Fibroblast of skin of left quadriceps (primary cell): ENCODE measurements around the gene TNFSF11.
"Not testable (repeated sequence)": the region's sequence is repeated elsewhere in the genome, so short reads cannot be mapped to it uniquely, and the experiment has no call there.

Experiments
- DNase-seq, 2 experiments: peaks; one replicate each; pipeline ENCODE4 v3.0.0-alpha.2; 2013; ENCODE audit warnings: low read depth in 2 of 2

The TNFSF11 gene, protein sequence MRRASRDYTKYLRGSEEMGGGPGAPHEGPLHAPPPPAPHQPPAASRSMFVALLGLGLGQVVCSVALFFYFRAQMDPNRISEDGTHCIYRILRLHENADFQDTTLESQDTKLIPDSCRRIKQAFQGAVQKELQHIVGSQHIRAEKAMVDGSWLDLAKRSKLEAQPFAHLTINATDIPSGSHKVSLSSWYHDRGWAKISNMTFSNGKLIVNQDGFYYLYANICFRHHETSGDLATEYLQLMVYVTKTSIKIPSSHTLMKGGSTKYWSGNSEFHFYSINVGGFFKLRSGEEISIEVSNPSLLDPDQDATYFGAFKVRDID

DNA sequence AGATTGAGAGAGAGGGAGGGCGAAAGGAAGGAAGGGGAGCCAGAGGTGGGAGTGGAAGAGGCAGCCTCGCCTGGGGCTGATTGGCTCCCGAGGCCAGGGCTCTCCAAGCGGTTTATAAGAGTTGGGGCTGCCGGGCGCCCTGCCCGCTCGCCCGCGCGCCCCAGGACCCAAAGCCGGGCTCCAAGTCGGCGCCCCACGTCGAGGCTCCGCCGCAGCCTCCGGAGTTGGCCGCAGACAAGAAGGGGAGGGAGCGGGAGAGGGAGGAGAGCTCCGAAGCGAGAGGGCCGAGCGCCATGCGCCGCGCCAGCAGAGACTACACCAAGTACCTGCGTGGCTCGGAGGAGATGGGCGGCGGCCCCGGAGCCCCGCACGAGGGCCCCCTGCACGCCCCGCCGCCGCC lies at the start of gene TNFSF11:
Gene TNFSF11 (plus strand): TSS at position 142 of the 400 bp plus-strand sequence. CDS start 152 bp downstream, at position 294.
- no peak for DNase-seq

DNA sequence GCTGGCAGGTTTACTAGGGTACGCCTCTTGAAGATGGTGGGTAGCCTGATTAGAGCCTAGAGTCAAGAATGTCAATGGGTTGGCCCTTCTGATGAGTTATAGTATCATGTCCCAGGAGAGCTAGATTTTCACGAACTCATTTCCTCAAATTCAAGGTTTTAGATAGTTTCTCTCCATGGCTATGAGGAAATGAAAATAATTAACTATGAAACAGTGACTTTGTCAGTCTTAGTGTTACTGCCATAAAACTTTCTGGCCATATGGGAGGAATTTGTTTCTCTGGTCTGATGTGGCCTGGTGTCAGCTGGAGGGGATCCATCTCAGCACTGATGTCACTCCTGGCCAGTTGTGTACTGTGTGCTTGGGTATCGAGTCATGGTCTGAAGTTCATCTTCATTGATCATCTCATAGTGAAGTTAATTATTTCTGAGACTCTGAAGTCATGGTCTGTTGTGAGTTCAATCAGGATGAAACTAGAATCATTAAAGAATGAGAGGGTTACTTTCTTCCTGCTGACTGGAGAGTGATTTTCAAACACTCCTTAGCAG lies 49.4 kb upstream of the TNFSF11 start:
- no peak for DNase-seq

DNA sequence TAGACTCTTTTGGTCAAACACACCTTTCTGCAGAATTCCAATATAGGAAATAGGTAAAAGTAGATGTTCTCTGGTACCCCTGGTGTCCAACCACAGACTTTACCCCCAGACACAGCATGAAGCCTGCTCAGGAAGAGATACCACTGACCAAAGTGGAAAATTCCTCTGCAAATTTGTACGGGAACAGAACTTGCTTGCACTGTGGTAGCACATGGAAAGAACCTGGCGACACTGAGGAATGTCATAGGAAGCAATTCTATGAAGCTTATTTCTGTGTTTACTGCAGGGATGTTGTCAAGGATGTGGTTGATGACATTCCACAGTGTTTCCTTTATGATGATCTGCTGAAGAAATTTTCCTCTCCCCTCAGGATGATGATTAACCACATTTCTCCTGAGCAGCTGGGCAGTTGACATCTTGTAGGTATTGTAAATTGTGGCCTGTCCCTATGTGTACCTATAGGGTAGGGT lies 48.9 kb upstream of the TNFSF11 start:
- peak; percentile 16 to 23 for DNase-seq

DNA sequence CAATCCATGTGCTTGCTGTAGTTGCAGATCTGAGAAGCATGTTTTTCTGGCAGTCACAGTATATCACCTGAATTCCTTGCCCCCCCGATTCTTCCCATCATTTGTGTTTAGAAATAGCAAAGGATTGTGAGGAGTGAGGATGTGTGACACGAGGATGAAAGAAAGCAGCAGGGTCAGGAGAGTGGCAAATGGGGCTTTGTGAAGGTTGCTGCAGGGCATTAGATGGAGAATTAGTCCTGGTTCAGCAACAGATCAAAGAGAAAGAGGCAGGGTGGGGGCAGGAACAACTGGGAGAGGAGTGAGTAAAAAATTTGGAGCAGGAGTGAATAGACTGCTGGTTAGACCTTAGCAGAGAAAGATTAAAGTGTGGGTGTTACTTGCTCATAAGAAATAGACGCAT lies 47.7 kb upstream of the TNFSF11 start:
- DNase-seq = no peak

DNA sequence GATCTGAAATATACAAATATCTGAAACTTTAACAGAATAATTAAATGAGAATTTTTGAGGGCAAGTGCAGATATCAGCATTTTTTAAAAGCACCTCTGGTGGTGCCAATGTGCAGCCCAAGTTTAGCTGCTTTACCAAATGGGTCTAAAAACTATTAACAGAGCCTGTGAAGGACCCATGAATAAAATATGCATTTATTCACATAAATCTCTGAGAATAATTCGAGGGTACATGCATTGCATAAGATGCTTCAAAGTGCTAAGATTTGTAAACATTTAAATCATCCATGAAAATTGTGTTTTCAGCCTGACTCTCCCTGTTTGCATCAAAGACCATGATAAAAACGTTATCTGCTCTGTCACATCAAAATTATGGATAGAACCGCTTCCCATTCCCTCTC lies 47.1 kb upstream of the TNFSF11 start:
- no peak for DNase-seq

DNA sequence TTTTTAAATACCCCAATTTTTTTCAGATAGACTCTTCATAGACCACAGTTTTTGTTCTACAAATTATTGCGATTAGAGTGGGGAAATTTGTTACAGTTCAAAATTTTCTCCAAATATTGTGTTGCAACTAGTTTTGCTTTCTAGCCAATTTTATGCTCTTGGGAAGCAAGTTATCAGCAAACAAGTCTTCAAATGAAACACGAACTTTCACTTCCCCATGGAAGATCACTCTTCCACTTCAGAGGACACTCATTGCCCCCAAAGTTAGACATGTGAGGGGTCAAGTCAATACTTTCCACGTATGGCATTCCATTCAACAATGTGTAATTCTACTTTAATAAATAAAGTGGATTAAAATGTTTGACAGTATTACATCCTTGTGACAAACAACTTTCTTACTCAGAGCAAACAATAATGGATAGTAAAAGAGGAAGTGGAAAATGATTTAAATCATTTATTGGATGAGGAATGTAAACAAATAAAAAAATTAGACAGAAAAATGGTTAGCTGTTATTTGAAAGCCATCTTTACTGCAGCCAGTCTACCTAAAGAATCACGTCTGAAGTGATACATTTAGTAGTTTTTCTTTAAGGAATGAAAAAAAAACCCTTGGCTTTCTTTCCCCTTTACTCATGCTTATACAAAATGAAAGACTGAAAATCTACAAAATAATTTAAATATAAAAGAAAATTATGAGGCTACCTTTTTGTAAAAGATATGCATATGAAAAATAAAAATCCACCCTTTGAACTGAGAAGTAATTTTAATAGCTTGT lies 41.2 kb upstream of the TNFSF11 start:
- DNase-seq = no peak

DNA sequence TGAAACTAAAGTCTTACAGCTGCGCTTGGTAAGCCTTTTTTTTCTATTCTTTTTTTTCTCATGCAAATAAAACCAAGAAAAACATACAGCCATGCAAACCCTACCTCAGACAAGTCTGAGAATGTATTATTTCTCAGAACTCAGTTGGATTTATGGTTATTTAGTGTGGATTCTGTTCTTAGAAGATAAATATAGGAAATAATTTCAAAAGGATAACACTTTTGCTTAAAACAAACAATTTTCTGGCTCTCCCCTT lies 40.7 kb upstream of the TNFSF11 start:
- no peak for DNase-seq

DNA sequence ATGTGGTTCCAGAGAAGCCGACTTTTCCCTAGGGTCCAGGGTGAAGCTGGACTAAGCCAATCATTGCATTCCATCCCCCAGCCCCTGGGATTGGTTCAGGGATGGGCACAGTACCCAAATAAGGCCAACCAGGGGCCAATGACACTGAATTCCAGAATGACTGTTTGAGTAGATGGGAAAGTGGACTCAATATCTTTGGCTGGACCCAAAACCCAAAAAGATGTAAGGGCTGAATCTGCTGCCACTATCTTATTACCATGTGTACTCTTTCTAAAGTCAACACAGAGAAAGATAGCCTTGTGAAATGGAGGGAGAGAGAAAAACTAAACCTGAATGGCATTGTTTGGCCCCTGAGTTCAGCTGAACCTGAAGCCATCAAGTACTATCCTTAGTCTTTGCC lies 39.2 kb upstream of the TNFSF11 start:
- DNase-seq = no peak

DNA sequence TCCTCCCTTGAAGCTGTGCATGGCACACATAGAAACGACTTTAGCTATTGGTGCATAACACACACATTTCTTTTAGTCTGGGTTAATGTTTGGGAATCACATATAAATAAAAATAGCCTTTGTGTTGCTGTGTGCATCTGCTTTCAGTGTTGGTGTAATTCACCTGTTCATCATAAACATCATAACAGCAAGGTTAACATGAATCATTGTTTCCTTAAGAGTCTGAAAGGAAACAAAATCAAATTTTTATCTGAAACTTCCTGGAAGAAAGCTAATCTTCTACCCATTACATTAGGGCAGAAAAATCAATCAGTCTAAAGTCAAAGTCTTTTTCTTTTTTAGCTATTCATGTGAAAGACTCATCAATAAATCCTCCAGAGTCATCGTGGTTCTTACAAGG lies 35.0 kb upstream of the TNFSF11 start:
- DNase-seq = no peak

DNA sequence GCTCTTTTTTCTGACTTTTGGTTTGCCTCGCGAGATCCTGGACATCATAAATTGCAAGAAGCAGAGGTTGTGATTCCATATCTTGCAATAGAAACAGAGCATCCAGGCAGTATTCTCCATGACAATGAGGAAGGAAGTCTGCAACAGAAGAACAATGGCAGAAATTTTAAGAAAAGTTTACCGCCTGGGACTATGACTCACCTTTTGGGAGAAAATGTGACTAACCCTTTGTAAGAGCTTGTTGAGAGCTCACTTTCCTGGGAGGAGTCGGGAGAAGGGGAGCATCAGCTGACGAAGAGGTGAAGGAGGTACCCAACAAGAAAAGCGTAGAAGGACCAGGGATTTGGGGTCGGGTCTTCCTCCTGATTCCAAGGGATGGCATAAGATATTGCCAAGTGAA lies 34.3 kb upstream of the TNFSF11 start:
- no peak for DNase-seq

DNA sequence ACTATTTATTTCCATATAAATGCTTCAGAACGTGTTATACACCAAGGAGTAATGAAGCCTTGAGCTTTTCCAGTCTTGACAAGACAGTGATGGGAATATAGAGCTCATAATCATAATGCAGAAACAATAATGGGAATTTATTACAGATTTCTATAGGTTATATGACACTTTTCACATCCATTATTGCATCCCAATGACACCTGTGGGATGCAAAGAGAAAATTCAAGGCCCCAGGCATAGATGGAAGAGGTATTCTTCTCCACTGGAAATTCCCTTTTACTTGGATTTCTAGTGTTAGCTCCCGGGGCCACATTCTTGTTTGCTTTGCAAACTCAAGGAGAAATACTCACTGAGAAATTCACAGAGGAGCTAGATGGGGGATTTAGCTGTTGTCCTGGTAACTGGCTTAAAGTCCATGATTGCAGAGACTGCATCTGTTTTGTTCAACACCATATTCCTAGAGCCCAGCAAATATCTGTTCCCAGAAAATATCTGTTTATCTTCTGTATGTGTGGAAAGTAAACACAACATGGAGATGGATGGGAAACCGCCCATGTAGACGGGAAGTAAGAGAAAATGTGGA lies 30.6 kb upstream of the TNFSF11 start:
- no peak for DNase-seq

DNA sequence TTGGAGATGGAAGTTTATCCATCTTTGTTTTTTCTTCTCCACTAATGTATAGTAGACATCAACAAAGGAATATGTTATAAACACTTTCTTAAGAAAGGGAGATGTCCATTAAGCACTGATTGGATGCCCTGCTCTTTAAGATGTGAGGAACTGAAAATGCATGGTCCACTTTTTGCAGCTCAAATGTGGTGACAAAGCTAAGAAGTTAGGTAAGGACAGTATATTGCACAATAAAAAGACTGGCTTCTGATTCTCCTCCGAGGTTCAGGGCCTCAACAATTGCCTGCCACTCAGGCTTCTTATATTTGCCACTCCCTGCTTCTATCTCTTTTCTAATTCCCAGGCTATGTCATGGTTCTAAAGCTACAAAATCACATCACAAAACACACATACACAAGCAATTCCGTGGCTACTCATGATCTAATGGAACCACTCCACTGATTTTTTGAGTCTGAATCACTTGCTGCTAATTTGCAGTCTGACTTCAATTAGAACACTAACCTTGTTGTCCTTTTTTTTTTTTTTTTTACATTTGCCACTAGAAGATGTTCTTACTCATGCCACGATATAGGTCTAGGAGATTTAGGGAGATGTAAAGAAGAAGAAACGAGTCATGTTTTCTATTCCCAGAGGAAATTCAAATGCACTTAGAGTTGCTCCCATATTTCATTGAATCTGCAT lies 29.6 kb upstream of the TNFSF11 start:
- DNase-seq = peak in 1 of 2 experiments; percentile 10

DNA sequence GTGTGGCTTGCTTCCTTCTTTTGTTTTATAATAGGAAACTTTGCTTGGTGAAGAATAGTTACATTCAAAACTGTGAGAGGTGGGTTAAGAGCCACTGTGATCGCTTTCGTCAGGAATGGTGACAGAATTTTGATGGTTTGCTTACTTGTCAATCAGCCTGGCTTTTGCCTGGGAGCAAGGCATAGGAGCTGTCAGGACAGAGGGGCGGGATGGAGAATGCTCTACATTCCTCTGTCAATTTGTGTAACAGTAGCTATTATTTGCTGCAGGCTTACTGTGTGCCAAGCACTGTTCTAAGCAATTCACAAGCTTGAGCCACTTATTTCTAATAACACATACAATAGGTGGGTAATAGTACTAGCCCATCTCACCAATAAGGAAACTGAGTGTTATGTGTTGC lies 28.1 kb upstream of the TNFSF11 start:
- no peak for DNase-seq

DNA sequence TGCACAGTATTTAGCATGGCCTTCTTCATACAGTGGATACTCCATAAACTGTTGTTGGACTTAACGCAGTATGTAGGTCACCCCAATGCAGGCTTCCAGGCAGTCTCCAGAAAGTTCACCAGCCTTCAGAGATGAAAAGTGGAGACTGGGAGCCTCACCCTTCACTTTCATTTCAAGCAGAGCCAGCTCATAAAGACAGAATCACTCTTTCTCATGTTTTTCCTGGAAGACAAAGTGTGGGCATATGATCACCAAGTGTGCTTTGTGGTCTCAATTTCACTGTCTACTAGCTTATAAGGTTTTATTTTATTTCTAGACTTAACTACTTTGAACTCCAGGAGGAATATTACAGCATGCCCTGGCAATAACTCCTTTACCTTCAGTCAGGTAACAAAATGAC lies 26.3 kb upstream of the TNFSF11 start:
- DNase-seq = no peak

DNA sequence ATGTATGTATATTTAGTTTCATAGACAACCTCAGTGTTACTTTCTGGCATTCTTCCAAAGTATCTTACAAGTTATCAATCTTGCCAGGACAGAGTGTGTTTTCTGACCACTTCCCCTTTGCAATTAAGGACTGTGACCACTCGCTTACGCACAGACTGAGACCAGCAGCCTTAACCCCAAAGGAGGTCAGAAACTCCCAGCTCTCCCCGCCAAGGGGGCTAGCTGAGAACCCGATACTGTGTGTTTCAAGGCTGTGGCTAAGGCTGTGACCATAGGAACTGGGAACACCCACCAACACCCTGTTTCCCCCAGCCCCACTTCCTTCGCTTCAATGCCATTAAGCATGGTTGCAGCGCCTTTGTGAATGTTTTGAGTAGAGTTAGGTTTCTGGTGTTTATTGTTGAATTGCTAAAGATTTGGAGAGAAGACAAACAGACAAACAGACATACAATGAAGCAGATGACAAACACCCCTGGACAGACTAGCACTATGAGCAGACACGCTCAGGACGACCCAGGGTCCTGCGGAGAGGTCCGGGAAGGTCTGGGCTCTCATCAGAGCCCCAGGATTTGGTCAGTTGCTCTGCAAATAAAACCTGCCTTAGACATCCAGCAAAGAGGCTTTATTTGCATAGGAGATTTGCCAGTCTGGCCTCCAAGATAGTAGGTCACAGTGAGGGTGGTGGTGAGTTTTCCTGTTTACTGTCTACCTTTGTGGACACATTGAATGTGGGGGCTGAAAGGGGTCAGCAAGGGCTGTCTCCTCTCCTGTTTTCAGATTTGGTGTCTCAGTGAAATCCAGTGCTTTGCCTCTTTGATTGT lies 25.0 kb upstream of the TNFSF11 start:
- DNase-seq = no peak

DNA sequence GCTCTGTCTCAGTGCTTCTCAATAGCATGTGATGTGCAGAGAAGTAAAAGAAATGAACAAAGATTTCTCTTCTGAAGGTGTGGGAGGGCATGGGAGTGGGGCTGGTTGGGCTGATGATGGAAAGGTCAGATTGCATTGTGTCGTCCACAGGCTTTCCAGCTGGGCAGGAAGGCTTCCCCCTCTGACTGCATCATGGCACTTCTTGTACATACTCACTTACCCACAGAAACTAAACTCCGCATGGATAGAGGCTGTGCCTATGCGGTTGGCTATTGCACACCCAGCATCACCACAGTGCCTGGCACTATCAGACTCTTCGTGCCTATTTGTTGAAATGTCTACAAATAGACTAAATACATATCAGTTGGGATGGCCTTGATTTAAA lies 24.4 kb upstream of the TNFSF11 start:
- no peak for DNase-seq

DNA sequence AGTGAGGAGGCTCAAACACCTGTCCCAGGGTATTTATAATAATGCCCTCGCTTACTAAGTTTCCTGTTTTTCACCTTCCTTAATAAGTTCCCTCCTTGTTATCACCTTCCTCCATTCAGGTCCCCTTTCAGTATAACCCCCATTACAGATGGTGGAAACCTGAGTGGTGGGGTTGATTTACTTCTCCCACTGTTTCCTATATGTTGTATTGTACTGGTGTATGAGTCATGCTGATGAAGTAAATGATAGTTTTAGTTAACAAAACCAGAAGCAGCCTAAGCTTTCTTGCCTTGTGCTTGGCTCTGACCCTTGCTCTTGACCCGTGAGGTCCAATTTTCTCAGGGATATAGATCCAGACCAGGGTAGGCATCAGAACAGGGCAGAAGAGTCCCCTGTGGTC lies 22.3 kb upstream of the TNFSF11 start:
- no peak for DNase-seq

DNA sequence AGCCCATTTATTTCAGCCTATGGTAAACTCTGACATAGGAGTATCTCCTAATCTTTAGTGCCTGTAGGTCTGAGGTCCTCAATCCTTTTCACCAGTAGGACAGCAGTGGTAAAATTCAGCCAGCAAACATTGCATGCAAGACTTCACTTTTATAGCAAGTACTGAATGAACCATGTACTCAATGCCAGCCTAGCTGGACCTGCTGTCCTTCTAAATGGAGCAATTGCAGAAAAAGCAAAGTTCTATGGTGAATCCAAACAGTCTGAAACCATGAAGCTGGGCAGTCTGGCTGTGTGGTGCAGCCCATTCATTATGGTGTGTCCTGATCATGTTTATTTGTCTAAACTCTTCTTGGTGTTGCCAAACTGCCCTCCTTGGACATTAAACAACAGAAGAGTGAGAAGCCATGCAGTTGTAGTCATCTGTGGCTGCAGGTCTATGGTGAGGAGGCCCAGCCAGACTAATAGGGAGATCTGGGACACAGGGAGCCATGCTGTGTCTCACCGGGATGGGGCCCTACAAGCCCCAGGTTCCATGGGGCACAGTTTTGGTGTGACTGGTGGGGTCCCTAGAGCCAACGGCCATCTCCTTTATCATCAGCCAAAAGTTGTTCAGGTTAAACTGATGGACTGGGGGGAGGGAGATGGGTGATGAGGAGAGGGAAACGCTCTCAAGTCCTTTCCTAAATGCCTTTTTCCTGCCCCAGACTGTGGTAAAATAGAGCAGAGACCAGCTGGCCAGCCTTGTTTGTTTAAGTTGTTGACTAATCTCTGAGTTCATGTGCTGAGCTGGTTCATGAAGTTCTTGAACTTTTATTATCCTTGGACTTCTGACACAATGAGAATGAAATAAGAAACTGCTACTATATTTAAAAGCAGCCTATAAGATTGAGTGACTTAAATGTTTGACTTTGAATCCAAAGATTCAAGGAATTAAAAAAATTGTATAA lies 20.6 kb upstream of the TNFSF11 start:
- DNase-seq = no peak

DNA sequence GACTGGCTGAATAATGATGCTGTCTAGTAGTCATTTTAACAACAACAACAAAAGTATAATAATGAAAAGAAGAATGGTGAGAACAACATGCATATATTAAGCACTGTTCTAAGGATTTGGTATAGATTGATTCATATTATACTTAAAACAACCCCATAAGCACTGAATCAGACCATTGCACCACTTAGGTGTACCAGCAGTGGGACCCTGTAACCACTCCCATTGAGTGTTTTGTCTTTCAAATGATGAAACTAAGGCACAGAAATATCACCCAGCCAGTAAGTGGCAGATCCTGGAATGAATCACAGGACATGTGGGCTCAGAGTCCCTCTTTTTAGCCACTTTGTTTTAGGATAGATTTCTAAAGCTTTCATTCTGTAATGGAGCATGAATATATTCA lies 14.9 kb upstream of the TNFSF11 start:
- no peak for DNase-seq

DNA sequence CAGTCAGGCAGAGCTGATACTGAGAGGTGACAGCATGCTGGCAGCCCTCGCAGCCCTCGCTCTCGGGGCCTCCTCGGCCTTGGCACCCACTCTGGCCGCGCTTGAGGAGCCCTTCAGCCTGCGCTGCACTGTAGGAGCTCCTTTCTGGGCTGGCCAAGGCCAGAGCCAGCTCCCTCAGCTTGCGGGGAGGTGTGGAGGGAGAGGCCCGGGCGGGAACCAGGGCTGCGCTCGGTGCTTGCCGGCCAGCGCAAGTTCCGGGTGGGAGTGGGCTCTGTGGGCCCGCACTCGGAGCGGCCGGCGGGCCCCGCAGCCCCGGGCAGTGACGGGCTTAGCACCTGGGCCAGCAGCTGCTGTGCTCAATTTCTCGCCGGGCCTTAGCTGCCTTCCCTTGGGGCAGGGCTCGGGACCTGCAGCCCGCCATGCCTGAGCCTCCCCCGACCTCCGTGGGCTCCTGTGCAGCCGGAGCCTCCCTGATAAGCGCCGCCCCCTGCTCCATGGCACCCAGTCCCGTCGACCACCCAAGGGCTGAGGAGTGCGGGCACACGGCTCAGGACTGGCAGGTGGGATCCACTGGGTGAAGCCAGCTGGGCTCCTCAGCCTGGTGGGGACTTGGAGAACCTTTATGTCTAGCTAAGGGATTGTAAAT lies 14.3 kb upstream of the TNFSF11 start:
- DNase-seq = not testable (repeated sequence)
